Body of pancreas (tissue), 4 donors: ENCODE results near the gene CARD11. TPM values are rescaled to one million over a fixed set of nuclear protein-coding genes. Genes with fewer than 3 reads are reported as not detected.

ENCODE experiments used
- ATAC-seq: fragments of 150-250 bp; one replicate; pipeline ENCODE4 v1.9.1; 2016
- DNase-seq, 4 donors: peaks; one replicate each; pipeline ENCODE4 v3.0.0-alpha.2; 2019
- H3K27ac ChIP-seq, 4 donors: fragments of 200-600 bp; sonication (generic); 1 replicate in 3 of 4; 2 replicates in 1 of 4; pipeline versions ENCODE4 v1.5.1 to v1.6.1; 2016 to 2019; ENCODE audit warnings: mild to moderate bottlenecking in 1 of 4, mixed read lengths in 1 of 4, moderate library complexity in 1 of 4
- H3K27me3 ChIP-seq, 2 donors: fragments of 200-600 bp; sonication (generic); one replicate each; pipeline ENCODE4 v1.6.0; 2016; ENCODE audit warnings: mild to moderate bottlenecking in 1 of 2
- H3K36me3 ChIP-seq, 2 donors: fragments of 200-600 bp; sonication (generic); replicated peaks in 1 of 2; 2 replicates each; pipeline ENCODE4 v1.5.1; 2016; ENCODE audit warnings: low read depth in 2 of 2; ENCODE audit not compliant: insufficient read depth in 1 of 2
- H3K4me1 ChIP-seq: fragments of 200-600 bp; sonication (generic); one replicate; pipeline ENCODE4 v1.6.0; 2016
- H3K4me3 ChIP-seq, 2 donors: fragments of 200-600 bp; sonication (generic); 1 replicate in 1 of 2; 2 replicates in 1 of 2; pipeline ENCODE4 v1.5.1; 2016 to 2019
- H3K9me3 ChIP-seq, 3 donors: fragments of 200-600 bp; sonication (generic); 1 replicate in 2 of 3; 2 replicates in 1 of 3; pipeline ENCODE4 v1.5.1; 2016
- CTCF ChIP-seq, 7 experiments: fragments of 450-650 bp in 4 of 7; fragments of 200-600 bp in 3 of 7; sonication (generic) in 3 of 7; IDR thresholded peaks; one replicate each; pipeline ENCODE4 v1.5.1; 2016 to 2019; ENCODE audit warnings: antibody characterized with exemption in 7 of 7
- POLR2A ChIP-seq, 3 donors: fragments of 450-650 bp; IDR thresholded peaks; one replicate each; pipeline ENCODE4 v1.6.1; 2016; ENCODE audit warnings: antibody characterized with exemption in 3 of 3, mild to moderate bottlenecking in 2 of 3
- WGBS, 2 donors: methylation state at CpG; one replicate each; pipeline ENCODE4 v1.1.5; 2017; 5-methylcytosine and 5-hydroxymethylcytosine counted together
- intact Hi-C: fragments of 100-400 bp; cut with DNase I; formaldehyde crosslinking; loops from one replicate; pipeline ENCODE4 v1.15.1; 2023
- total RNA-seq, 2 donors: library from RNA; depleted of rRNA; stranded (reverse); fragments of >200 nt; gene quantifications; one replicate each; pipeline ENCODE4 v1.1.0, GENCODE V29; 2016

The CARD11 gene
- total RNA-seq, 2 donors from 2014 or later = 2.0 to 3.4 TPM

GRCh38 chr7:2884161-2884560 is 159.5 kb downstream of the CARD11 start:
- H3K36me3 ChIP-seq = no peaks in the 10 kb centered on the region
- intact Hi-C loops = loop anchor here (10.0 kb wide), 1 partner anchor 1011 kb away; no protein-coding TSS in a partner anchor
- H3K9me3 ChIP-seq = no peaks in the 10 kb centered on the region
- ATAC-seq (no peak), DNase-seq (no peak)
- peaks cover 4% of the 10 kb centered on the region for H3K4me1 ChIP-seq
- TF ChIP-seq CTCF (IDR thresholded peaks at IDR 0.05) = no peak
- TF ChIP-seq POLR2A (IDR thresholded peaks at IDR 0.05) = no peak
- H3K27ac ChIP-seq = no peak overlapping the region
- no peak overlapping the region for H3K4me3 ChIP-seq
- no peaks in the 10 kb centered on the region for H3K27me3 ChIP-seq
- 63 to 72% methylated on average over 9 of the region's 9 CpGs for WGBS, 2 donors

- DNase-seq (no peak), ATAC-seq (no peak)
- TF ChIP-seq POLR2A (IDR thresholded peaks at IDR 0.05) = no peak
- no peak for TF ChIP-seq CTCF (IDR thresholded peaks at IDR 0.05)
- WGBS, 2 donors = 71 to 80% methylated on average over 1 to 17 of the region's 17 CpGs
- H3K9me3 ChIP-seq = no peaks in the 10 kb centered on the region
- H3K4me1 ChIP-seq = peaks cover 4% of the 10 kb centered on the region
- no peaks in the 10 kb centered on the region for H3K36me3 ChIP-seq
- no peak overlapping the region for H3K27ac ChIP-seq
- no peaks in the 10 kb centered on the region for H3K27me3 ChIP-seq
- intact Hi-C loops = loop anchor here (10.0 kb wide), 1 partner anchor 1012 kb away; no protein-coding TSS in a partner anchor
- no peak overlapping the region for H3K4me3 ChIP-seq
Observed at GRCh38 chr7:2883101-2883500, 160.6 kb downstream of the CARD11 start.

GRCh38 chr7:2882111-2882510 is 161.6 kb downstream of the CARD11 start:
- no peak for DNase-seq
- intact Hi-C loops = loop anchor here (10.0 kb wide), 1 partner anchor 1013 kb away; no protein-coding TSS in a partner anchor
- H3K4me1 ChIP-seq = peaks cover 2% of the 10 kb centered on the region

GRCh38 chr7:2880874-2881533 is 162.7 kb downstream of the CARD11 start:
- ATAC-seq (no peak), DNase-seq (no peak)
- H3K4me3 ChIP-seq = no peak overlapping the region
- H3K9me3 ChIP-seq = no peaks in the 10 kb centered on the region
- no peak for TF ChIP-seq POLR2A (IDR thresholded peaks at IDR 0.05)
- TF ChIP-seq CTCF (IDR thresholded peaks at IDR 0.05) = no peak
- H3K27me3 ChIP-seq = no peaks in the 10 kb centered on the region
- no peaks in the 10 kb centered on the region for H3K4me1 ChIP-seq
- intact Hi-C loops = loop anchor here (10.0 kb wide), 1 partner anchor 1014 kb away; no protein-coding TSS in a partner anchor
- H3K36me3 ChIP-seq = no peaks in the 10 kb centered on the region
- H3K27ac ChIP-seq = no peak overlapping the region
- WGBS, 2 donors = 64 to 77% methylated on average over 14 to 18 of the region's 18 CpGs

More at GRCh38 chr7:2882111-2882510, 161.6 kb downstream of the CARD11 start:
- ATAC-seq = no peak
- TF ChIP-seq CTCF (IDR thresholded peaks at IDR 0.05) (no peak), POLR2A (IDR thresholded peaks at IDR 0.05) (no peak)
- Histone ChIP-seq H3K4me3 (no peak overlapping the region), H3K27me3 (no peaks in the 10 kb centered on the region), H3K9me3 (no peaks in the 10 kb centered on the region), H3K27ac (no peak overlapping the region), H3K36me3 (no peaks in the 10 kb centered on the region)
- 76 to 77% methylated on average over 5 to 10 of the region's 10 CpGs for WGBS, 2 donors

- Histone ChIP-seq H3K27me3 (no peaks in the 10 kb centered on the region), H3K4me1 (no peaks in the 10 kb centered on the region), H3K27ac (no peak overlapping the region), H3K9me3 (no peaks in the 10 kb centered on the region), H3K4me3 (no peak overlapping the region), H3K36me3 (no peaks in the 10 kb centered on the region)
- ATAC-seq (no peak), DNase-seq (no peak)
- 62 to 72% methylated on average over 8 of the region's 8 CpGs for WGBS, 2 donors
- no peak for TF ChIP-seq POLR2A (IDR thresholded peaks at IDR 0.05)
- TF ChIP-seq CTCF (IDR thresholded peaks at IDR 0.05) = no peak
- intact Hi-C loops = loop anchor here (10.0 kb wide), 1 partner anchor 1015 kb away; no protein-coding TSS in a partner anchor
Observed at GRCh38 chr7:2880051-2880450, 163.6 kb downstream of the CARD11 start.
